Stimulated activated CD8-positive, alpha-beta memory T cell treated with anti-CD3 and anti-CD28 coated beads, Interleukin-12 subunit alpha, Interleukin-12 subunit beta, amount 100 ng/mL, for 4 hours (primary cell): ENCODE data around the gene AP3D1.

Source experiments
- DNase-seq: peaks from one replicate; pipeline ENCODE4 v3.0.0-alpha.2; 2020; ENCODE audit warnings: low read depth

The AP3D1 gene

GRCh38 chr19:2126879-2127518 is 24.4 kb downstream of the AP3D1 start:
- no peak for DNase-seq

- no peak for DNase-seq
These were observed 27.5 kb downstream of the AP3D1 start for GRCh38 chr19:2123682-2124387.

DNA sequence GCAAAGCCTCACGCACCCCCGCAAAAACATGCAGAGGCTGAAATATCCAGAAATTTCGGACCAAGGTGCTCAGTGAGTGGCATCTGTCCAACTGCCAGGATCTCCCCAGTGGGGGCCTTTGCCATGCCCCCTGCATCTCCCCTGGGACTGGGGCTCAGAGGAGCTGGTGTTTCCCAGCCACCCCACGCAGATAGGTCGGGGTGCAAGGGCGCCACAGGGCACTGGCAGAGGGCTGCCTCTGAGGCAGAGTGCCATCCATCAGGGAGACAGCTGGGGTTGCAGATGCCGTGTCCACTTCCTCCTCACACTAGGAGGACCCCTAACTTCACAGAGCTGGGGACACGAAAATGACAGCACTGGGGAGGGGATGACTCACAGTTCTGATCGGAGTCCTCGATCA is 28.4 kb downstream of the AP3D1 start:
- no peak for DNase-seq

- DNase-seq = no peak
These were observed 29.1 kb downstream of the AP3D1 start for GRCh38 chr19:2122251-2122650.

DNA sequence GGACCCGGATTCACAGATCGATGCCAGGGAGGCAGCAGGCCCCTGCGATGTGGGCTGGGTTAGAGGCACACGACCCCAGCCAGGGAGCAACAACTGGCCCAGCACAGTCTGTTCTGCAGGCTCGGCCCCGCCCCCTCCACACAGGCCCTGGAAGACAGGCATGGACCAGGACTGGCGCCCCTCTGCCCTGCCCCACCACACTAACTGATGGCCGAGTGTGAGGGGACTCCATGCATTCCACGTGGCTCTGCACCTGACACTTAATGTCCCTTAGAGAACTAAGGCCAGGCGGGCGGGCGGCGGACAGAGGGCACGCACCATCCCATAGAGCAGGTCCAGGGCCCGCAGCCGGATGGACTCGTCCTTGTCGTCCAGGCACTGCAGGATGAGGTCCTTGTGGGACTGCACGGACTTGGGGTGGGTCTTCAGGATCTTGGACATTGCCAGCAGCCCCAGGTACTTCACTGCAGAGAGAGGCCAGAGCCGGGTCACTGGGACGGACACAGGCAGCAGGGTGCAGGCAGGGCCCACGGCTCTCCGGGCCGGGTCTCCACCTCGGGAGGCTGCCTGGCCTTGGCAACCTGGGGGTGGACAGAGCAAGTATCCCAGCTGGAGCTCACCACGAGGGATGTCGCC is 29.8 kb downstream of the AP3D1 start:
- no peak for DNase-seq

- no peak for DNase-seq
These were observed 30.5 kb downstream of the AP3D1 start for GRCh38 chr19:2120821-2121220.

- no peak for DNase-seq
These were observed 31.2 kb downstream of the AP3D1 start for GRCh38 chr19:2119921-2120785.

DNA sequence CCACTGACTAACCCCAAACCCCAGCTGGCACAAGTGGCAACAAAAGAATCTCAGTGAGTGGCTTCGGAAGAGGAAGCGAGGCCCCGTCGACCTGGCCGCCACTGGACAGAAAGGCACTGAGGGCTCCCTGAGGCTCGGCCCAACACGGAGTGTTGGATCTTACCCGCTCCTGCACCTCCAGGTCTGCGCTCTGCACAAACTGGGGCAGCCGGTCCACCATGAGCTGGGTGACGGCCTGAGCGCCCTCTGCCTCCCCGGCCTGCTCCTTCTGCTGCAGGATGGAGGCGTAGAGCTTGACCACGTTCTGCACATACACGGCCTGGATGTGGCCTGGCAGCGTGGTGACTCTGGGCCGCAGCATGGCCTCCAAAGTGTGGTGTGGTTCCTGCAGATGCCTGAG is 32.9 kb downstream of the AP3D1 start:
- DNase-seq = no peak

DNA sequence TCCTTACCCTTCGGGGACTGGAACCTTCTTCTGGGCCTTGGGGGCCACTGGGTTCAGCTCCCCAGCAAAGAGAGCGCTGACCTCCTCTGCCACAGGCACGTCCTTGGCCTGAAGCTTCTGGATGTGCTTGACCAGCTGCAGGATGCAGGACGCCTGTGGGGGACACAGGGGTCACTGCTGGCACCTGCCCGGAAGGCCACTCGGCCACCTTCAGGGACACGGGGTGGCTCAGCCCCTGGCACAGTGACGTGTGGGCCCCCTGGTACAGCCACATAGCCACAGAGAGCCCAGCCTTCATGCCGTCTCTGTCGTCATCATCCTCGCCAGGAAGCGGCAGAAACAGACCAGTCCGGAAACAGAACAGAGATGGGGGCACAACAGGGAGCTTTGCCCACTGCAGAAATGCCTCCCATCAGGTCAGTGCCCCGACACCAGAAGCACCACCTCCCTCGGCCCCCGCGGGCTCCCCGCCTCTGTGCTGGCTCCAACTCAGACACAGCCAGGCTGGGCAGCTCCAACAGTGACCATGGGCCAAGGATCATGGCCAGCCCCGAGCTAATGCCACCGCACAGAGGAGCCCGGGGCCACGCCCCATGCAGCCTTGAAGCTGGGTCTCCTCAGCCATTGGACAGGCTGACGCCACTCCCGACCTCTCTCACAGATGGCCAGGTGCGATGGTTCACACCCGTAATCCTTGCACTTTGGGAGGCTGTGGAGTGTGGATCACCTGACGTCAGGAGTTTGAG is 34.0 kb downstream of the AP3D1 start:
- DNase-seq = no peak

DNA sequence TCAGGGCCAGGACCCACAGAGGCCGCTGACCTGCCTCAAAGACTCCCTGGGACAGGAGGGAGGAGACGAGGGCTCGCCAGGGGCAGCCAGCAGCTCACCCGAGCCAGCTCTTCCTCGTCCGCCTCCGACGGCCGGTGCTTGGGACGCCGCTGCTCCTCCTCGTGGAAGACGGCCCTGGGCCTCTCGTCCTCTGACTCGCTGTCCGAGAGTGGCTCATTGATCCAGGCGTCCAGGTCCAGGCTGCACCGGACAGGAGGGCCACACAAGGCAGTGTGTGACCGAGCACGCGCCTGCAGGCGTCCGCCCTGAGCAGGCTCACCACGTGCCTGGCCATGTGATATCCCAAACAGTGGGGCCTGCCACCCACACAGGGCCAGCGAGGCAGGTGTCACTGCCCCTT is 34.9 kb downstream of the AP3D1 start:
- no peak for DNase-seq

DNA sequence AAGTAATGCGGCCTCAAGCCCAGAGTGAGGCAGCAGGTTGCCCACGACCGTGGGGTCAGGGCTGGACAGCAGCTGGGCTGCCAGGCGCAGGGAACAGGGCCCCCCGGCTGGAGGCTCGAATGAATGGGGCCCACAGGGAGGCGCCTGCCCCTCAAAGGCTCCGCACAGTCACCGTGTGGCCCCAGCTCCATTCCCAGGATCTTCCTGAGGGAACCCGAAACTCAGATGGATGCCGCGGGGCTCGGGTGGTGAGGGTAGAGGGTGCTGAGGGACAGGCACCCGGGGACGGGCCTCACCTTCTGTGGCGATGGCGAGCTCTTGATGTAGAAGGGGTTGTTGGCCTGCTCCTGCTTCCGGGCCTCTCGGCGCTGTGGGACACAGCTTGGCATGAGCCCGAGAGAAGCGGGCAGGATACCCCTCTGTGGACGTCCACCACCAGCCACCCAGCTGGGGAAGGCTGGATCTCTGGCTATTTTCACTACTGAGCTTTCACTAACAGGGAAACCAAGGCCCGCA is 35.4 kb downstream of the AP3D1 start:
- DNase-seq = no peak

DNA sequence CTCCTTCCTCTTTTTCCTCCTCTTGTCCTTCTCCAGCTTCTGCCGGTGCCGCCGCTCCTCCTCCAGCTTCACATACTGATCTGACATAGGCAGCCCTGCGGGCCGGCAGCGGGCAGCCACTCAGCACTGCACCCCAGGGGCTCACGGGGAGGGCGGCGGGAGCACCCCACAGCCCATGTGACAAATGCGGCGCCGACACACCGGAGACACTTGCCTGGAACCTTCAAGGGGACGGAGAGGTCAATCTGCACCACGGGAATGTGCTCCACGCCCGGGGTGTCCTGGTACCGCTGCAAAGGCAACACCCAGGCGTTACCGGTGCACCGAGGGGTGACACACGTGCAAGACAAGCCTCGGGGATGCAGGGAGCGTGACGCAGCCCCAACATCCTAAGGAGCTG is 36.0 kb downstream of the AP3D1 start:
- DNase-seq = no peak

DNA sequence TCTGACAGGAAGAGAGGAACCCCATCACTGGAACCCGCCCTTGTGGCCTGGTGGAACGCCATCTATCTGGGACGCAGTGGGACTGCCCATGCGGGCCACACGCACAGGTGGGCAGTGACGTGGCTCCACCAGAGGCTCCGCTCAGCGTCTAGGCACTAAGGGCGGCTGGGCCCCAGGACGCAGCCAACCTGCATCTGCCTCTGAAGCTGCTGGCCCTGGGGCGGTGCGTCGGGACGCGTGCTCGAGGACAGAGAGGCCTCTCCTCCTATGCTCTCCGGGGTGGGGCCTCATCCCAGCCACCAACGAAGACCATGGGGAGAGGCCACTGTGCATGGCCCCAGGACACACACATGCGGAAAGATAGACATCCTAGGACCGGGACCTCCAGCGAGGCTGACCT is 36.5 kb downstream of the AP3D1 start:
- DNase-seq = no peak

GRCh38 chr19:2114218-2114617 is 37.1 kb downstream of the AP3D1 start:
- no peak for DNase-seq

DNA sequence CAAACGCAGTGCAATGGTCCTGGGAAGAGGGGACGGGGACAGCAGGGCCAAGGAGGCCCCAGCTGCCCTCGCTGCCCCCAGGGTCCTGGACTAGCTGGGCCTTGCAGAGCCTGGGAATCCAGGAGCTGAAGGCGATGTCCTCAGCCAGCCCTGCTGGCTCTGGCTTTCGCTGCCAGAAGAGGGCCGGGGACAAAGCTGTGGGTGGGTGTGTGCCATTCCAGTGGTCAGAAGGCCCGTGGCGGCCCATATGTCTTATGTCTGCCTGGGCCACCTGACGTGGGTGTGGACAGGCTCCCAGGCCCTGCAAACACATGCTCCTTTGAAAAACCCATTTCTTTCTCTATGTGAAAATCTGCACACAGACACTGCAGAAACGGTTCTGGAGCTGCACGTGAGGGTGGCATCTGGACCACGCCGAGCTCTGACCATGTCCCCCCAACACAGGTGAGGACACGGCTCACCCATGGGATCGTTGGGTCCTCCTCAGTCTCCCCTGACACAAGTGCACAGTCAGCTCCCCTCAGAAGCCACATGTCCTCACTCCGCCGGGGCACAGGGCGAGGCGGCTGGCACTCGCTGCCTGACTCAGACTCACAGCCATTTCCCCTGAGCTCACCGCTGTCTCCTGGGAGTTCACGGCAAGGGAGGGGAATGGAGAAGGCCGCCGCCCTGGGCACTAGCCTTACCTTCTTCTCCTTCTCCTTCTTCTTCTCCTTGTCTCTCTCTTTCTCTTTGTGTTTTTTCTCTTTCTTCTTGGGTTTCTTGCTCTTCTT is 37.7 kb downstream of the AP3D1 start:
- DNase-seq = no peak

DNA sequence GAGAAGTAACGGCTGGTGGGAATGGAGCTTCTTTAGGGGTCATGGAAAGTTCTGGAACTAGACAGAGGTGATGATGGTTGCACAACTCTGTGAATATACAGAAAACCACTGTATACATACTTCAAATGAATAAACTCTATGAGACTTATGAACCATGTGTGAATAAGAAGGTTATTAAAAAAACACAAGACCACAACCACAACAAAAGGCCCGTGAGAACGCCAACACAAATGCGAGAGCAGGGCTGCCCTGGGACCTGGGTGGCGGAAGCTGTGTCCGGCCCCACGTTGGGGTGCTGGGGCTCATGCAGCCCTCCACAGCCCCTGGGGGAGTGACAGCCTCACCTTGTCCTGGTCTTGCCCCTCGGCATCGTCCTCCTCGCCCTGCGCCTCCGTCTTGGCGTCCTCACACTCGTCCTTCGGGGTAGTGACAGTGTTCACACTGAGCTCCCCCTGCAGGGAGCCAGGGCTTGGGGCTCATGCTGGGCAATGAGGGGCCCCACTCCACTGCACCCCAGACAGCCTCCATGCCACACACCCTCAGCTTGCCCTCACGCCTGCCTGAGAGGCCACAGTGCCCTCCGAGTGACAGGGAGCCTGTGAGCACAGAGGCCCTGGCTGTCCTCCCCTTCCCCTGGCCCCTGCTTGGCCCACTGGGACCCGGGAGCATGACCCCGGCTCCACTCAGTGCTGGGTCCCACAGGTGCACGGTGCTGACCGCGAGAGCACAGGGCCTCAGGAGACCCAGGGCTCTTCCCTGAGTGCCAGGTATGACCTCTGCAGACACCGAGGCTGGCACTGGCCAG is 38.6 kb downstream of the AP3D1 start:
- DNase-seq = no peak

DNA sequence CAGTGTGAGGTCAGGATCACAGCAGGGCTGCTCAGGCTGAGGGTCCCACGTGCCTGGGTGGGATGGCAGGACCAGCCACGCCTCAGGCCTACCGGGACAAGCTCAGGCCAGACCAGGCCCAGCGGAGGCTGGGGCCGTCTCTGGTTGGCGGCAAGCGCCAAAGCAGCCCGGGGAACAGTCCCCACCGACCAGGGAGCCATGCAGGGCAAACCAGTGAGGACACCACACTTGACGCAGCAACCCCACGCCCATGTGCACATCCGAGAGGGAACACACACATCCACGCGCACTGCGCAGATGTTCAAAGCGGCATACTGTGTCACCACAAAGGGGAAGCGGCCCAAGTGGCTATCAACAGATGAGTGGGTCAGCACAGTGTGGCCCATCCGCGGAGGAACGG is 39.5 kb downstream of the AP3D1 start:
- DNase-seq = no peak

DNA sequence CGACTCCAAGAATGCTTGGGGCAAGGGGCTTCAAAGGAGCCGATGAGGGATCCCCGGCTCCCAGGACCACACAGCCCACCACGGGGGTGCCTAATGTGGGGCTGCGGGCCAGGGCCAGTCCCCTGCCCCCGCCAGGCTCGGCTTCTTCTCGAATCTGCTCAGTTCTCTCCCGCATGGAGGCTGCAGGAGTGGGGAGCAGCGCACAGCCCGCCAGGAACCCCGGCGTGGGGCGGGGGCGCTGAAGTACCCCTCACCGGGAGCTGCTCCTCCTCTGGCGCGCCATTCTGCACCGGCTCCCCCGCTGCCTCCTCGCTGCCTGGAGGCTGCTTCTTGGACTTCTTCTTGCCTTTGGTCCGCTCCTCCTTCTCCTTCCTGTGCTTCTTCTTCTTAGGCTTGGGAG is 39.9 kb downstream of the AP3D1 start:
- DNase-seq = no peak

DNA sequence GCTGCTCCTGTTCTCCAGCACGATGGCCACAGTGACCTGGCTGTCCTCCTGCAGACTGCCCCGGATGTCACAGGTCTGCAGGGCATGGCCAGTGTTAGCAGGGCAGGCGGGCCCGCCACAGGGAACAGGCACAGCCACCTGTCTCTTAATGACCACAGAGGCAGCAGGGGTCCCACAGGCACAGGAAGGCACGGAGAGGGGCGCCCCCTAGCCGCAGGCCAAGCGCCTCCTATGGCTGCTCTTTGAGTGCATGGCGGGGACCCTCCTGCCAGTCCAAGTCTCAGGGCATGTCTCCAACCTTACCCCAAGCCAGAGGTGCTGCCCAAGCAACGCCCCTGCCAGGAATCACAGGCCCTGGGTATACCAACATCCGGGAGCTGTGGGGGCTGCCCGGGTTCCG is 40.5 kb downstream of the AP3D1 start:
- DNase-seq = no peak
